ENCODE results near the gene ACTR5. TPM values are rescaled to one million over a fixed set of nuclear protein-coding genes. Genes with fewer than 3 reads are reported as not detected.

The ACTR5 gene
- total and polyA plus RNA-seq, 2 donors: 7.4 to 9.6 TPM

- Histone ChIP-seq H3K9me3 (ENCODE audit: control insufficient read depth in 2 of 2, insufficient read depth in 1 of 2, low read length in 1 of 2) (no peaks in the 10 kb centered on the region), H3K27me3 (ENCODE audit: control insufficient read depth in 2 of 2, insufficient read depth in 1 of 2, low read length in 1 of 2) (peaks cover 0 to 27% of the 10 kb centered on the region in 2 donors), H3K4me3 (ENCODE audit: low read length in 2 of 2) (peak overlapping the region; percentile 69 to 75), H3K27ac (ENCODE audit: low read depth in 1 of 2, low read length in 1 of 2) (peak overlapping the region; percentile 97 to 98), H3K4me1 (ENCODE audit: control insufficient read depth in 2 of 2, insufficient read depth in 2 of 2, low read length in 2 of 2) (peaks cover 30 to 50% of the 10 kb centered on the region in 2 donors), H3K36me3 (ENCODE audit: control insufficient read depth in 2 of 2, insufficient read depth in 2 of 2, low read length in 1 of 2) (no peaks in the 10 kb centered on the region)
- WGBS: 5% methylated on average over 18 of the region's 18 CpGs
- DNase-seq (ENCODE audit: low read depth in 6 of 9, low spot score in 9 of 9): peak; percentile 62 to 93 (median 80)
These were observed 56.6 kb downstream of the ACTR5 start for GRCh38 chr20:38804682-38805501.

GRCh38 chr20:38805502-38805957 is 57.3 kb downstream of the ACTR5 start, which contains the start of gene PPP1R16B:
Gene PPP1R16B (plus strand): TSS chr20:38805697. CDS start chr20:38835926, 30,229 bp downstream.
- Histone ChIP-seq H3K36me3 (ENCODE audit: control insufficient read depth in 2 of 2, insufficient read depth in 2 of 2, low read length in 1 of 2) (no peaks in the 10 kb centered on the region), H3K27me3 (ENCODE audit: control insufficient read depth in 2 of 2, insufficient read depth in 1 of 2, low read length in 1 of 2) (peaks cover 0 to 27% of the 10 kb centered on the region in 2 donors), H3K27ac (ENCODE audit: low read depth in 1 of 2, low read length in 1 of 2) (peak within 1 kb of the TSS; percentile 97 to 98), H3K9me3 (ENCODE audit: control insufficient read depth in 2 of 2, insufficient read depth in 1 of 2, low read length in 1 of 2) (no peaks in the 10 kb centered on the region), H3K4me1 (ENCODE audit: control insufficient read depth in 2 of 2, insufficient read depth in 2 of 2, low read length in 2 of 2) (peaks cover 32 to 56% of the 10 kb centered on the region in 2 donors), H3K4me3 (ENCODE audit: low read length in 2 of 2) (peak within 1 kb of the TSS; percentile 69 to 75)
- peak in 8 of 9 donors; percentile 63 to 89 (median 70) for DNase-seq (ENCODE audit: low read depth in 6 of 9, low spot score in 9 of 9)
- under 1% methylated on average over 40 of the region's 40 CpGs for WGBS

- H3K27me3 ChIP-seq (ENCODE audit: control insufficient read depth in 2 of 2, insufficient read depth in 1 of 2, low read length in 1 of 2): peaks cover 0 to 27% of the 10 kb centered on the region in 2 donors
- under 1% methylated on average over 81 of the region's 81 CpGs for WGBS
- peak overlapping the region; percentile 69 to 75 for H3K4me3 ChIP-seq (ENCODE audit: low read length in 2 of 2)
- peak in 4 of 9 donors; percentile 16 to 52 (median 26) for DNase-seq (ENCODE audit: low read depth in 6 of 9, low spot score in 9 of 9)
- H3K4me1 ChIP-seq (ENCODE audit: control insufficient read depth in 2 of 2, insufficient read depth in 2 of 2, low read length in 2 of 2): peaks cover 38 to 63% of the 10 kb centered on the region in 2 donors
- H3K27ac ChIP-seq (ENCODE audit: low read depth in 1 of 2, low read length in 1 of 2): peak overlapping the region; percentile 96 to 98
- no peaks in the 10 kb centered on the region for H3K36me3 ChIP-seq (ENCODE audit: control insufficient read depth in 2 of 2, insufficient read depth in 2 of 2, low read length in 1 of 2)
- no peaks in the 10 kb centered on the region for H3K9me3 ChIP-seq (ENCODE audit: control insufficient read depth in 2 of 2, insufficient read depth in 1 of 2, low read length in 1 of 2)
These were observed 57.9 kb downstream of the ACTR5 start for GRCh38 chr20:38805958-38806854.

GRCh38 chr20:38806855-38807655 is 58.8 kb downstream of the ACTR5 start:
- Histone ChIP-seq H3K4me3 (ENCODE audit: low read length in 2 of 2) (peak overlapping the region; percentile 69 to 75), H3K27me3 (ENCODE audit: control insufficient read depth in 2 of 2, insufficient read depth in 1 of 2, low read length in 1 of 2) (peaks cover 0 to 27% of the 10 kb centered on the region in 2 donors), H3K27ac (ENCODE audit: low read depth in 1 of 2, low read length in 1 of 2) (peak overlapping the region in 1 of 2 donors; percentile 33), H3K36me3 (ENCODE audit: control insufficient read depth in 2 of 2, insufficient read depth in 2 of 2, low read length in 1 of 2) (no peaks in the 10 kb centered on the region), H3K9me3 (ENCODE audit: control insufficient read depth in 2 of 2, insufficient read depth in 1 of 2, low read length in 1 of 2) (no peaks in the 10 kb centered on the region), H3K4me1 (ENCODE audit: control insufficient read depth in 2 of 2, insufficient read depth in 2 of 2, low read length in 2 of 2) (peaks cover 44 to 69% of the 10 kb centered on the region in 2 donors)
- peak in 1 of 9 donors; percentile 42 for DNase-seq (ENCODE audit: low read depth in 6 of 9, low spot score in 9 of 9)
- 22% methylated on average over 32 of the region's 32 CpGs for WGBS

- no peak overlapping the region for H3K4me3 ChIP-seq (ENCODE audit: low read length in 2 of 2)
- H3K27ac ChIP-seq (ENCODE audit: low read depth in 1 of 2, low read length in 1 of 2): no peak overlapping the region
- peaks cover 0 to 27% of the 10 kb centered on the region in 2 donors for H3K27me3 ChIP-seq (ENCODE audit: control insufficient read depth in 2 of 2, insufficient read depth in 1 of 2, low read length in 1 of 2)
- WGBS: 78% methylated on average over 6 of the region's 6 CpGs
- peaks cover 46 to 72% of the 10 kb centered on the region in 2 donors for H3K4me1 ChIP-seq (ENCODE audit: control insufficient read depth in 2 of 2, insufficient read depth in 2 of 2, low read length in 2 of 2)
- no peaks in the 10 kb centered on the region for H3K36me3 ChIP-seq (ENCODE audit: control insufficient read depth in 2 of 2, insufficient read depth in 2 of 2, low read length in 1 of 2)
- DNase-seq (ENCODE audit: low read depth in 6 of 9, low spot score in 9 of 9): no peak
- no peaks in the 10 kb centered on the region for H3K9me3 ChIP-seq (ENCODE audit: control insufficient read depth in 2 of 2, insufficient read depth in 1 of 2, low read length in 1 of 2)
These were observed 61.7 kb downstream of the ACTR5 start for GRCh38 chr20:38809942-38810341.

- Histone ChIP-seq H3K4me1 (ENCODE audit: control insufficient read depth in 2 of 2, insufficient read depth in 2 of 2, low read length in 2 of 2) (peaks cover 46 to 64% of the 10 kb centered on the region in 2 donors), H3K9me3 (ENCODE audit: control insufficient read depth in 2 of 2, insufficient read depth in 1 of 2, low read length in 1 of 2) (no peaks in the 10 kb centered on the region), H3K27ac (ENCODE audit: low read depth in 1 of 2, low read length in 1 of 2) (no peak overlapping the region), H3K36me3 (ENCODE audit: control insufficient read depth in 2 of 2, insufficient read depth in 2 of 2, low read length in 1 of 2) (no peaks in the 10 kb centered on the region), H3K4me3 (ENCODE audit: low read length in 2 of 2) (no peak overlapping the region), H3K27me3 (ENCODE audit: control insufficient read depth in 2 of 2, insufficient read depth in 1 of 2, low read length in 1 of 2) (peaks cover 0 to 22% of the 10 kb centered on the region in 2 donors)
- WGBS: 64% methylated on average over 4 of the region's 4 CpGs
- no peak for DNase-seq (ENCODE audit: low read depth in 6 of 9, low spot score in 9 of 9)
These were observed 62.8 kb downstream of the ACTR5 start for GRCh38 chr20:38810926-38811630.

GRCh38 chr20:38811769-38812168 is 63.5 kb downstream of the ACTR5 start:
- Histone ChIP-seq H3K27me3 (ENCODE audit: control insufficient read depth in 2 of 2, insufficient read depth in 1 of 2, low read length in 1 of 2) (peaks cover 0 to 15% of the 10 kb centered on the region in 2 donors), H3K27ac (ENCODE audit: low read depth in 1 of 2, low read length in 1 of 2) (no peak overlapping the region), H3K4me3 (ENCODE audit: low read length in 2 of 2) (no peak overlapping the region), H3K36me3 (ENCODE audit: control insufficient read depth in 2 of 2, insufficient read depth in 2 of 2, low read length in 1 of 2) (no peaks in the 10 kb centered on the region), H3K9me3 (ENCODE audit: control insufficient read depth in 2 of 2, insufficient read depth in 1 of 2, low read length in 1 of 2) (no peaks in the 10 kb centered on the region), H3K4me1 (ENCODE audit: control insufficient read depth in 2 of 2, insufficient read depth in 2 of 2, low read length in 2 of 2) (peaks cover 46 to 58% of the 10 kb centered on the region in 2 donors)
- DNase-seq (ENCODE audit: low read depth in 6 of 9, low spot score in 9 of 9): no peak
- WGBS: 97% methylated on average over 4 of the region's 4 CpGs

- DNase-seq (ENCODE audit: low read depth in 6 of 9, low spot score in 9 of 9): no peak
These were observed 63.9 kb downstream of the ACTR5 start for GRCh38 chr20:38812182-38812581.

More at GRCh38 chr20:38812182-38812581, 63.9 kb downstream of the ACTR5 start:
- H3K4me3 ChIP-seq (ENCODE audit: low read length in 2 of 2): no peak overlapping the region
- WGBS: 92% methylated on average over 5 of the region's 5 CpGs
- H3K36me3 ChIP-seq (ENCODE audit: control insufficient read depth in 2 of 2, insufficient read depth in 2 of 2, low read length in 1 of 2): no peaks in the 10 kb centered on the region
- no peaks in the 10 kb centered on the region for H3K9me3 ChIP-seq (ENCODE audit: control insufficient read depth in 2 of 2, insufficient read depth in 1 of 2, low read length in 1 of 2)
- H3K27me3 ChIP-seq (ENCODE audit: control insufficient read depth in 2 of 2, insufficient read depth in 1 of 2, low read length in 1 of 2): peaks cover 0 to 11% of the 10 kb centered on the region in 2 donors
- no peak overlapping the region for H3K27ac ChIP-seq (ENCODE audit: low read depth in 1 of 2, low read length in 1 of 2)
- peaks cover 46 to 54% of the 10 kb centered on the region in 2 donors for H3K4me1 ChIP-seq (ENCODE audit: control insufficient read depth in 2 of 2, insufficient read depth in 2 of 2, low read length in 2 of 2)

All from thymus (tissue), 11 donors.